Measurements from ENCODE around the gene NLRP1.

- TF ChIP-seq CTCF (IDR thresholded peaks at IDR 0.05; ENCODE audit: poor library complexity): no peak
- no peak for TF ChIP-seq EZH2 (IDR thresholded peaks at IDR 0.05; ENCODE audit: borderline replicate concordance)
These were observed at the start of gene NLRP1 for GRCh38 chr17:5584383-5585286.
